Colon (tissue), 2 donors: Measurements from ENCODE around the gene SLC28A1.
"Not testable (repeated sequence)": the region's sequence is repeated elsewhere in the genome, so short reads cannot be mapped to it uniquely, and the experiment has no call there.

ENCODE experiments used
- FAIRE-seq: peaks from 2 replicates; lab custom pipeline; 2012; peaks lifted over from hg19 to GRCh38; lab: Jason Lieb, UNC
- donor health status: control.
- donor health status: control.

SLC28A1 gene

GRCh38 chr15:84970843-84971242 lies 86.4 kb downstream of the SLC28A1 start:
- no peak for FAIRE-seq

- FAIRE-seq, result no peak
These were observed 89.3 kb downstream of the SLC28A1 start for GRCh38 chr15:84973492-84974460.

GRCh38 chr15:84975871-84976351 lies 91.4 kb downstream of the SLC28A1 start:
- FAIRE-seq, result no peak

- FAIRE-seq, result no peak
These were observed 92.4 kb downstream of the SLC28A1 start for GRCh38 chr15:84976746-84977345.

- FAIRE-seq, result no peak
These were observed 95.2 kb downstream of the SLC28A1 start for GRCh38 chr15:84979651-84980050.

GRCh38 chr15:84980196-84981053 lies 96.0 kb downstream of the SLC28A1 start:
- FAIRE-seq, result no peak

- FAIRE-seq, result no peak
These were observed 96.7 kb downstream of the SLC28A1 start for GRCh38 chr15:84981054-84981710.

- FAIRE-seq, result no peak
These were observed 97.3 kb downstream of the SLC28A1 start, which contains the start of gene PDE8A for GRCh38 chr15:84981711-84982300. PDE8A (plus strand) TSS chr15:84981856; CDS start chr15:84982163, 307 bp downstream.

- FAIRE-seq, result no peak
These were observed 97.9 kb downstream of the SLC28A1 start for GRCh38 chr15:84982301-84982920.

- FAIRE-seq, result no peak
These were observed 98.8 kb downstream of the SLC28A1 start for GRCh38 chr15:84983294-84983693.

GRCh38 chr15:84983711-84984110 lies 99.2 kb downstream of the SLC28A1 start:
- FAIRE-seq, result no peak

GRCh38 chr15:84985158-84985557 lies 100.7 kb downstream of the SLC28A1 start:
- no peak for FAIRE-seq

GRCh38 chr15:84987351-84987750 lies 102.9 kb downstream of the SLC28A1 start:
- not testable (repeated sequence) for FAIRE-seq

GRCh38 chr15:84987949-84988624 lies 103.6 kb downstream of the SLC28A1 start:
- FAIRE-seq, result no peak

GRCh38 chr15:84988909-84989644 lies 104.6 kb downstream of the SLC28A1 start:
- no peak for FAIRE-seq

GRCh38 chr15:84990507-84990906 lies 106.0 kb downstream of the SLC28A1 start:
- no peak for FAIRE-seq

- FAIRE-seq, result no peak
These were observed 106.7 kb downstream of the SLC28A1 start for GRCh38 chr15:84991014-84991712.

- FAIRE-seq, result no peak
These were observed 107.9 kb downstream of the SLC28A1 start for GRCh38 chr15:84992157-84992944.
